GM12865 (cell line): Measurements from ENCODE around the gene HAPLN3.

Experiments used
- DNase-seq: peaks from one replicate; pipeline ENCODE4 v3.0.0; 2010; ENCODE audit warnings: low read depth
- H3K4me3 ChIP-seq: 2 replicates; pipeline ENCODE4 v1.5.1; 2011; ENCODE audit warnings: mild to moderate bottlenecking, low read depth, low read length, control low read depth
- TF ChIP-seq, protein P1 (sequence below): IDR thresholded peaks from 2 replicates; pipeline ENCODE4 v1.5.1; 2011; ENCODE audit warnings: low read length, control low read depth, low read depth, inconsistent platforms; ENCODE audit not compliant: insufficient read depth; ENCODE audit errors: missing control alignments

The HAPLN3 gene

DNA sequence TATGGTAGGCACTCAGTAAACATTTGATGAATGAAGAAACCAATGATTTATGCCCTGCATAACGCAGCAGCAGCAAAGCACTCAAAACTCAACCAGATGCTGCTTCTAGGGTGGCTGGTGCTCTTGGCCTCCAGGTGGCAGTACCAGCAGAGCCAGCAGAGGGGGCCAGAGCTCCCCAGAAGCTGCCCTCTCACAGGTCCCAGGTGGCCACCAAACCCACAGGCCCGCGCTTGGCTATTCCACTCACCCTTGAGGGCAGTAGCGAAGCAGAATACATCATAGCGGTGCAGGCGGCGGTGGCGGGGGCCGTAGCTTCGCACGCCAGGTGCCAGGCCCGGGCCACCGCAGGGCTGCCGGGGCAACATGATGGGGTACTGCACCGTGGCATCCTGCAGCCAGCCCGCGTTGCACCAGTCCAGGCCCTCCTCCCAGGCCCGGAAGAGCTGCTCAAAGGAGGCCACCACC is 16.6 kb downstream of the HAPLN3 start:
- DNase-seq: peak; percentile 57

DNA sequence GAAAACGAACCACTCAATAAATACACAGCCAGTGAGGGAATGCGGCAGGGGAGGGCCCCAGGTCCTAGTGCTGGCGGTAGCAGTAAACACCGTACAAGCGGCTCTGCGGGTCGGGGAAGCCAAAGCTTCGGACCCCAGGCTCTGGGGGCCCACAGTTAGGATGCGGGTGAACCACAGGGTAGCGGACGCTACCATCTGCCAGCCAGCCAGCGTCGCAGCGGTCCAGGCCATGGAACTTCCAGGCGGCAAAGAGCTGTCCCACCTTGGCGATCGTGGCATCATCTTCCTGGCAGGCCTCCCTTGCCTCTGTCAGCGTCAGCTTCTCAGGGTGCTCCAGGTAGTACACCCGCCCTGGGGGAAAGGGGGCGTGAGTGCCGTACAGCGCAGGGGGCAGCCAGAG is 17.4 kb downstream of the HAPLN3 start:
- no peak overlapping the region for H3K4me3 ChIP-seq
- TF ChIP-seq, protein P1, sequence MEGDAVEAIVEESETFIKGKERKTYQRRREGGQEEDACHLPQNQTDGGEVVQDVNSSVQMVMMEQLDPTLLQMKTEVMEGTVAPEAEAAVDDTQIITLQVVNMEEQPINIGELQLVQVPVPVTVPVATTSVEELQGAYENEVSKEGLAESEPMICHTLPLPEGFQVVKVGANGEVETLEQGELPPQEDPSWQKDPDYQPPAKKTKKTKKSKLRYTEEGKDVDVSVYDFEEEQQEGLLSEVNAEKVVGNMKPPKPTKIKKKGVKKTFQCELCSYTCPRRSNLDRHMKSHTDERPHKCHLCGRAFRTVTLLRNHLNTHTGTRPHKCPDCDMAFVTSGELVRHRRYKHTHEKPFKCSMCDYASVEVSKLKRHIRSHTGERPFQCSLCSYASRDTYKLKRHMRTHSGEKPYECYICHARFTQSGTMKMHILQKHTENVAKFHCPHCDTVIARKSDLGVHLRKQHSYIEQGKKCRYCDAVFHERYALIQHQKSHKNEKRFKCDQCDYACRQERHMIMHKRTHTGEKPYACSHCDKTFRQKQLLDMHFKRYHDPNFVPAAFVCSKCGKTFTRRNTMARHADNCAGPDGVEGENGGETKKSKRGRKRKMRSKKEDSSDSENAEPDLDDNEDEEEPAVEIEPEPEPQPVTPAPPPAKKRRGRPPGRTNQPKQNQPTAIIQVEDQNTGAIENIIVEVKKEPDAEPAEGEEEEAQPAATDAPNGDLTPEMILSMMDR: no peak
- DNase-seq: no peak

More for the DNA sequence above, 16.6 kb downstream of the HAPLN3 start:
- TF ChIP-seq, protein P1: peak; percentile 76
- no peak overlapping the region for H3K4me3 ChIP-seq

GRCh38 chr15:88877415-88877814 is 17.9 kb downstream of the HAPLN3 start:
- no peak for DNase-seq
- H3K4me3 ChIP-seq: no peak overlapping the region
- TF ChIP-seq, protein P1: no peak

DNA sequence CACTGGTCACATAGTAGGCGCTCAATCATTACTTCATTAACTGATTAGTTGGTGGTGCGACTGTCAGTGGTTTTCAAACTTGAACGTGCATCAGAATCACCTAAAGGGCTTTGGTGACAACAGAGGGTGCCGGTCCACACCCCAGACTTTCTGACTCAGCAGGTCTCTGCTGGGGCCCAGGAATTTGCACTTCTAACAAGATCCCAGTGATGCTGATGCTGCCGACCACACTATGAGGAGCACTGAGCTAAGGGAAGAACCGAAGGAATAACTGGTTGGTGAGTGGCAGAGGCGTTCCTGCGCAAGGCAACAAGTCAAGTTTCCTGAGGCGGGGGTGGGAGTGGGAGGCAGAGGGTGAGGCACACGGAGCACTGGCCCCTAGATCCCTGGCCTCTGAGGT is 18.8 kb downstream of the HAPLN3 start:
- DNase-seq: no peak
- TF ChIP-seq, protein P1: no peak
- H3K4me3 ChIP-seq: no peak overlapping the region

DNA sequence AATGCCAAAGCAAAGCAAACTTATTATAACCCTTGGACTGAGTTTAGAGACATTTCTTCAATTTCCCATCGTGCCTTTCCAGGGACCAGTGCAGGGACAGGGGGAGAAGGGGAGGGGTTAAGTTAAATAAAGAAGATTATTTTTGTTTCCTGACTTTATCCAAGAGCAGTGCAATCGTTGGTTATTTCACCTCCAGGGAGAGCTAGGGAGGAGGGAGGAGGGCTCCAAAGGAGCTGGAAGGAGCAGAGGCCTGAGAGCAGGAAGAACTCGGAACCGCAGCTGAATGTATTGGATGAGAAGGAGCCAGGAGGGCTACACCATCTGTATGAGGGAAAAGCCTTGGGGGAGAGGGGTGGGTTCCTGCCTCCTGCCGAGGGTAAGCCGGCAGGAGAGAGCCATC is 20.7 kb downstream of the HAPLN3 start:
- TF ChIP-seq, protein P1: no peak
- DNase-seq: no peak
- H3K4me3 ChIP-seq: no peak overlapping the region

DNA sequence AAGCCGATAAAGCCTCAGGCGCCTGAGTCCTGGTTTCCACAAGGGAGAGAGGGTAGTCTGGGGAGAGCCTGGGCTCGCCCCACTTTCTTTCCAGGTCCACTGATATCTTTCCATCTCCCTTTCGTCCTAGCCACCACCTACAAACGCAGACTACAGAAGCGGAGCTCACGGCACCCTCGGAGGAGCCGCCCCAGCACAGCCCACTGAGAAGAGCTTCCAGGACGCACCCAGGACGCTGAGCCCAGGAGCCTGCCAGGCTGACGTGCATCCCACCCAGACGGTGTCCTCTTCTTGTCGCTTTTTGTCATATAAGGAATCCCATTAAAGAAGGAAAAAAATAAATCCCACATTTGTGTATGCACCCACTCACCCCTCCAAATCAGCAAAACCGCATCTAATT is 21.1 kb downstream of the HAPLN3 start:
- TF ChIP-seq, protein P1: no peak
- DNase-seq: no peak
- H3K4me3 ChIP-seq: no peak overlapping the region

- DNase-seq: no peak
- TF ChIP-seq, protein P1: no peak
- H3K4me3 ChIP-seq: no peak overlapping the region
Measured at GRCh38 chr15:88873786-88874185, 21.6 kb downstream of the HAPLN3 start.
